OCI-LY7 (cell line): ENCODE data around the gene CLASP2.

Source experiments
- EZH2phosphoT487 ChIP-seq: fragments of 200-600 bp; sonication (generic); IDR thresholded peaks from 2 replicates; pipeline ENCODE4 v1.6.1; 2018; ENCODE audit warnings: low read depth, borderline replicate concordance, mild to moderate bottlenecking, mixed run types, antibody characterized with exemption, low read length, moderate library complexity, mixed read lengths
- TF ChIP-seq, protein P1 (sequence below): fragments of 200-600 bp; sonication (generic); conservative IDR thresholded peaks from 2 replicates; pipeline ENCODE4 v1.5.1; 2014; ENCODE audit warnings: mild to moderate bottlenecking, antibody characterized with exemption, low read length, moderate library complexity, mixed read lengths

DNA sequence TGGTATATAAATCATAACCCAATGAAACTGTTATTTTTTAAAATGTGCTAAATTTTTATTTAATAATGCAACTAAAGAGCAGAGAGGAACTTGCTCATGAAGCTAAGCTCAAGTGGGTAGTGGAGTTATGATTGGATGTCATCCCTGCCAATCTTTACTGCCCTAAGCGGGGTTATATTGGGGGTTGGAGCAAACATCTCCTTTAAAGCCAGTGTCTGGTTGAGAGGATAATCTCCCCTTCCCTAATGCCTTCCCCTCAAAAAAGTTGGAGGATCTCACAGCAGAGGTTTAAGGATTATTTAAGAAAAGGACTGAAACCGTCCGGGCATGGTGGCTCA is 32.1 kb upstream of the CLASP2 start:
- TF ChIP-seq, protein P1, sequence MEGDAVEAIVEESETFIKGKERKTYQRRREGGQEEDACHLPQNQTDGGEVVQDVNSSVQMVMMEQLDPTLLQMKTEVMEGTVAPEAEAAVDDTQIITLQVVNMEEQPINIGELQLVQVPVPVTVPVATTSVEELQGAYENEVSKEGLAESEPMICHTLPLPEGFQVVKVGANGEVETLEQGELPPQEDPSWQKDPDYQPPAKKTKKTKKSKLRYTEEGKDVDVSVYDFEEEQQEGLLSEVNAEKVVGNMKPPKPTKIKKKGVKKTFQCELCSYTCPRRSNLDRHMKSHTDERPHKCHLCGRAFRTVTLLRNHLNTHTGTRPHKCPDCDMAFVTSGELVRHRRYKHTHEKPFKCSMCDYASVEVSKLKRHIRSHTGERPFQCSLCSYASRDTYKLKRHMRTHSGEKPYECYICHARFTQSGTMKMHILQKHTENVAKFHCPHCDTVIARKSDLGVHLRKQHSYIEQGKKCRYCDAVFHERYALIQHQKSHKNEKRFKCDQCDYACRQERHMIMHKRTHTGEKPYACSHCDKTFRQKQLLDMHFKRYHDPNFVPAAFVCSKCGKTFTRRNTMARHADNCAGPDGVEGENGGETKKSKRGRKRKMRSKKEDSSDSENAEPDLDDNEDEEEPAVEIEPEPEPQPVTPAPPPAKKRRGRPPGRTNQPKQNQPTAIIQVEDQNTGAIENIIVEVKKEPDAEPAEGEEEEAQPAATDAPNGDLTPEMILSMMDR = no peak
- no peak for TF ChIP-seq EZH2phosphoT487
